HTERT RPE-1 (cell line): ENCODE data around the gene HYCC1.
"Not testable (repeated sequence)": the region's sequence is repeated elsewhere in the genome, so short reads cannot be mapped to it uniquely, and the experiment has no call there.

Experiments
- in situ Hi-C: fragments of 300-500 bp; cut with MboI; formaldehyde crosslinking; loops from 4 replicates; pipeline ENCODE4 v1.14.3; 2020; ENCODE audit warnings: low sequenced_read_pairs

Gene HYCC1

GRCh38 chr7:23013715-23014649 is at the start of gene HYCC1:
Gene HYCC1 (minus strand): TSS chr7:23014130. CDS start chr7:22991111, 23,019 bp downstream.
- in situ Hi-C loops = no loop called here

- in situ Hi-C loops = no loop called here
Observed at GRCh38 chr7:23062452-23062851, 48.5 kb upstream of the HYCC1 start.

GRCh38 chr7:23061327-23061726 is 47.4 kb upstream of the HYCC1 start:
- in situ Hi-C loops = no loop called here

GRCh38 chr7:23058408-23059096 is 44.6 kb upstream of the HYCC1 start:
- in situ Hi-C loops = no loop called here

- in situ Hi-C loops = no loop called here
Observed at GRCh38 chr7:23055582-23056178, 41.8 kb upstream of the HYCC1 start.

- in situ Hi-C loops = not testable (repeated sequence)
Observed at GRCh38 chr7:23051124-23051485, 37.2 kb upstream of the HYCC1 start.

GRCh38 chr7:23046336-23046735 is 32.4 kb upstream of the HYCC1 start:
- in situ Hi-C loops = not testable (repeated sequence)

- in situ Hi-C loops = not testable (repeated sequence)
Observed at GRCh38 chr7:23045086-23045485, 31.2 kb upstream of the HYCC1 start.

GRCh38 chr7:23044581-23044980 is 30.7 kb upstream of the HYCC1 start:
- in situ Hi-C loops = no loop called here

GRCh38 chr7:23043441-23043840 is 29.5 kb upstream of the HYCC1 start:
- in situ Hi-C loops = no loop called here

GRCh38 chr7:23039674-23040073 is 25.7 kb upstream of the HYCC1 start:
- in situ Hi-C loops = not testable (repeated sequence)

GRCh38 chr7:23035542-23036371 is 21.8 kb upstream of the HYCC1 start:
- in situ Hi-C loops = not testable (repeated sequence)

GRCh38 chr7:23027261-23027660 is 13.3 kb upstream of the HYCC1 start:
- in situ Hi-C loops = no loop called here

GRCh38 chr7:23026164-23026563 is 12.2 kb upstream of the HYCC1 start:
- in situ Hi-C loops = no loop called here

GRCh38 chr7:23024454-23024853 is 10.5 kb upstream of the HYCC1 start:
- in situ Hi-C loops = no loop called here

- in situ Hi-C loops = no loop called here
Observed at GRCh38 chr7:23022851-23023250, 8.9 kb upstream of the HYCC1 start.

GRCh38 chr7:23022258-23022769 is 8.4 kb upstream of the HYCC1 start:
- in situ Hi-C loops = no loop called here

- in situ Hi-C loops = no loop called here
Observed at GRCh38 chr7:23021596-23021995, 7.7 kb upstream of the HYCC1 start.

GRCh38 chr7:23020742-23021401 is 6.9 kb upstream of the HYCC1 start:
- in situ Hi-C loops = no loop called here

- in situ Hi-C loops = no loop called here
Observed at GRCh38 chr7:23018750-23019149, 4.8 kb upstream of the HYCC1 start.
